ENCODE results near the gene LNX1.
"Not testable (repeated sequence)": the region's sequence is repeated elsewhere in the genome, so short reads cannot be mapped to it uniquely, and the experiment has no call there.

LNX1 gene

DNA sequence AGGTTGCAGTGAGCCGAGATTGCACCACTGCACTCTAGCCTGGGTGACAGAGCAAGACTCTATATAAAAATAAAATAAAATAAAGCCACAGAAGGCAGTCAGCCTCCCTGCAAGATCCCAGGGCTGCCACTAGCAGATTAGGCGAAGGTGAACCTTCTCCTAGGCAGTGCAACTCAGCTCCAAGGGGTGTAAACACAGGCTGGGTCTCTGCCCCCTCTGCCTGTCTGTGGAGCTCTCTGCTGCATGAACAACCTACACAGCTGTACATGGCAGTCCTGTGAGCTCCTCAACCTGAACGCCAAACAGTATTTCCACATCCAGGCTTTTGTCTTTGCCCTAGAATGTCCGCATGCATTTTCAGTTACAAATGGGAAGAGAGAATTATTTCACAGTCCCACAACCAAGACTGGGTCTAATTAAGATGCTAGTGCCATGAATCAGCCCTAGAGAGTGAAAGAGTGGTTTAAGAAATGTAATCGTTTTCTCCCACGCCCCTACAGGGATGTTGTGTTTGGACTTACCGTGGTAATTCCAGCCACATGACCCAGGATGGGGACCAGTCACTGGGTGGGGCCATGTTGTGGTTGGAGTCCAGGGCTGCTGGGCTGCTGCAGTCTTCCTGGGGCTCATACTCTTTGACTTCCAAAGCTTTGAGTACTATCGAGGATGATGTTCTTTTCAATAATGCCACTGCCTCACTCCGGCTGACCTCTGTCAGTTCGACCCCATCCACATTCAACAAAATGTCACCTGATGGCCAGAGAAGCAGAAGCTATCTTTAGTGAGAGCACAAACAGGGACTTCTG lies 114.9 kb downstream of the LNX1 start:
- H3K36me3 ChIP-seq (ENCODE audit: insufficient read depth, low read length): 0 out of 2 replicates have a peak, but pooled peaks cover 7% of the 10 kb centered on the region
- H3K27me3 ChIP-seq (ENCODE audit: insufficient read depth, low read length): no peaks in the 10 kb centered on the region
- H3K79me2 ChIP-seq (ENCODE audit: control insufficient read depth, insufficient read depth, low read length, unreplicated experiment): no peaks in the 10 kb centered on the region
- H3K4me1 ChIP-seq (ENCODE audit: control insufficient read depth, insufficient read depth, low read length, unreplicated experiment): peaks cover 56% of the 10 kb centered on the region
- H3K4me3 ChIP-seq (ENCODE audit: low read depth, low read length): peak overlapping the region; percentile 49
- H2AFZ ChIP-seq (ENCODE audit: low read length, unreplicated experiment): peak overlapping the region; percentile 53
- peak overlapping the region; percentile 97 for H3K27ac ChIP-seq (ENCODE audit: low read depth, low read length)

DNA sequence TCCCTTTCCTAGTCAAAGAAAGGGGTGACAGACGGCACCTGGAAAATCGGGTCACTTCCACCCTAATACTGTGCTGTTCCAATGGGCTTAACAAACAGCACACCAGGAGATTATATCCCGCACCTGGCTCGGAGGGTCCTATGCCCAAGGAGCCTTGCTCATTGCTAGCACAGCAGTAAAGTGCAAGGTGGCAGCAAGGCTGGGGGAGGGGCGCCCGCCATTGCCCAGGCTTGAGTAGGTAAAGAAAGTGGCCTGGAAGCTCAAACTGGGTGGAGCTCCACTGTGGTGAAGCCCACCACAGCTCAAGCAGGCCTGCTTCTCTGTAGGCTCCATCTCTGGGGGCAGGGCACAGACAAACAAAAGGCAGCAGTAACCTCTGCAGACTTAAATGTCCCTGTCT lies 124.7 kb downstream of the LNX1 start:
- H3K36me3 ChIP-seq (ENCODE audit: insufficient read depth, low read length): peaks cover 18% of the 10 kb centered on the region; the same call in 1 of the 2 replicates
- H3K4me3 ChIP-seq (ENCODE audit: low read depth, low read length); H3K27ac ChIP-seq (ENCODE audit: low read depth, low read length); H3K27me3 ChIP-seq (ENCODE audit: insufficient read depth, low read length); H3K79me2 ChIP-seq (ENCODE audit: control insufficient read depth, insufficient read depth, low read length, unreplicated experiment); H3K4me1 ChIP-seq (ENCODE audit: control insufficient read depth, insufficient read depth, low read length, unreplicated experiment); H2AFZ ChIP-seq (ENCODE audit: low read length, unreplicated experiment): not testable (repeated sequence)

DNA sequence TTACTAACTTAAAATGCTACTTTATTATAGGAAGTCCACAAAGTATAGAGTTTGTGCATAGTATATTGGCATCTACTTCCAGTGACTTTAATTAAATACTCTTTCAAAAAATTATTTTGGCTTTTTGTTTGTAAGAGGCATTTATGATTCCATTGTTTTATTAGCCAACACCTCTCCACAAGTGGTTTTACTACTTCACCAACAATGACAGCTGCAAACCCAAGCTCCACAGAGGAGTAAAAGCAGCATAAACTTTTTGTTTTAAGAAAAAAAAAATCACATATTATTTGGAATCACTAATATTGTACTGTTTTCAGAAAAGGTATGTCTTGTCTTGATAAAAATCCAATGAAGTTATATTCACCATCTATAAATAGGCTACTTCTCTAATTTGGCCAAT lies 125.4 kb downstream of the LNX1 start:
- peaks cover 9% of the 10 kb centered on the region for H3K4me1 ChIP-seq (ENCODE audit: control insufficient read depth, insufficient read depth, low read length, unreplicated experiment)
- no peak overlapping the region for H3K4me3 ChIP-seq (ENCODE audit: low read depth, low read length)
- no peak overlapping the region for H3K27ac ChIP-seq (ENCODE audit: low read depth, low read length)
- H3K79me2 ChIP-seq (ENCODE audit: control insufficient read depth, insufficient read depth, low read length, unreplicated experiment): no peaks in the 10 kb centered on the region
- H2AFZ ChIP-seq (ENCODE audit: low read length, unreplicated experiment): no peak overlapping the region
- no peaks in the 10 kb centered on the region for H3K27me3 ChIP-seq (ENCODE audit: insufficient read depth, low read length)
- peaks cover 25% of the 10 kb centered on the region for H3K36me3 ChIP-seq (ENCODE audit: insufficient read depth, low read length)

DNA sequence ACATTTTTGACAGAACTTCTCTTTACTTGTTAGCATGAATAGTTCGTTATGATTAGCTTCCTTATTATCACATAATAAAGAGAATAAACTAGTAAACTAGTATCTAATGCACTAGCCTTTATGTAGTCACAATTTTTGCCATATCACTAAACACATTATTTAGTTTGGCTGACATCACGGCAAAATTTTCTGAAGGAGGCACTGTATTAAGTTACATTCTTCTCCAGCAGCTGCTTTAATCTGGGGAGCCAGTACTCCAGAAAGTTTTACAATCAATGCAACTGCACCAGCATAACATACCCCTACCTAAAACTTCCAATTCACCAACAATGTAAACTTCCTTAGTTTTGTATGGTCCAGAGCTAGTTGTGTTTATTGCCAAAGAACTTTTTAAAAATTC lies 126.0 kb downstream of the LNX1 start:
- Histone ChIP-seq H3K4me1 (ENCODE audit: control insufficient read depth, insufficient read depth, low read length, unreplicated experiment) (peaks cover 12% of the 10 kb centered on the region), H3K79me2 (ENCODE audit: control insufficient read depth, insufficient read depth, low read length, unreplicated experiment) (no peaks in the 10 kb centered on the region), H3K27ac (ENCODE audit: low read depth, low read length) (no peak overlapping the region), H3K4me3 (ENCODE audit: low read depth, low read length) (no peak overlapping the region), H3K36me3 (ENCODE audit: insufficient read depth, low read length) (peaks cover 31% of the 10 kb centered on the region), H2AFZ (ENCODE audit: low read length, unreplicated experiment) (no peak overlapping the region), H3K27me3 (ENCODE audit: insufficient read depth, low read length) (no peaks in the 10 kb centered on the region)

DNA sequence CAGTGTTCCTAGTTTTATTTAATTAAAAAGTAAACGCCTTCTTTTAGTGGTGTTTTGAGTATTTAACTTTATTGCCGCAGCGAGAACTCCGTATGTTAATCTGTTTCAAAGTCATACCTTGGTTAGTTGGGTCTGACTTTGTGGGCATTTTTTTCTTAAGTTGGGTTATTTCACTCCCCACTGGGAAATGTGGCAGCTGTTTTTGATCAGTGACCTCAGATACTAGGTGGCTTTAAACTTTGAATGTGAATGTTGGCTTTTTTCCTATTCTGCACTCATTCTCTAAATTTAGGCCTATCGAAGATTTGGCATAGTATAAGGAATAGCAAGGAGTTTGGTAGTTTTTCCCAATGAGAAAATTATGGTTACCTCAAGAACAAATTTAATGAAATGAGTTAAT lies 127.9 kb downstream of the LNX1 start:
- no peak overlapping the region for H3K4me3 ChIP-seq (ENCODE audit: low read depth, low read length)
- H3K27me3 ChIP-seq (ENCODE audit: insufficient read depth, low read length): no peaks in the 10 kb centered on the region
- no peaks in the 10 kb centered on the region for H3K79me2 ChIP-seq (ENCODE audit: control insufficient read depth, insufficient read depth, low read length, unreplicated experiment)
- H3K36me3 ChIP-seq (ENCODE audit: insufficient read depth, low read length): peaks cover 46% of the 10 kb centered on the region
- H2AFZ ChIP-seq (ENCODE audit: low read length, unreplicated experiment): no peak overlapping the region
- H3K27ac ChIP-seq (ENCODE audit: low read depth, low read length): no peak overlapping the region
- H3K4me1 ChIP-seq (ENCODE audit: control insufficient read depth, insufficient read depth, low read length, unreplicated experiment): peaks cover 30% of the 10 kb centered on the region

DNA sequence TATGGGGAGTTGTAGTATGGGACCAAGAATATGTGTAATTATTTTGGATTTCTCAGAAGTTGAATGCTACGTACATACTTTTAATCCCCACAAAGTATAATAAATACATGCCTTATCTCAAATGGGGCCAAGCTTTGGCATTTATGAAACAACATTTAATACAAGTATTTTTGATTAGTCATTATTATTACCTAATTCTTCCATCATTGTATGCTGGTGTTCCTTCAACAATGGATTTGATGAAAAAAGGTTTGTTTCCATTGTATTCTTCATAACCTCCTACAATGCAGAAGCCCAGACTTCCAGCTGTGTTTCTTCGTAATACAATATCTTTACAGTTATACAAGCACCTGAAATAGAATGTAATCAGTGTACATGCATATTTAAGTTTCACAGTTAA lies 130.0 kb downstream of the LNX1 start:
- H3K79me2 ChIP-seq (ENCODE audit: control insufficient read depth, insufficient read depth, low read length, unreplicated experiment): no peaks in the 10 kb centered on the region
- H3K4me1 ChIP-seq (ENCODE audit: control insufficient read depth, insufficient read depth, low read length, unreplicated experiment): peaks cover 30% of the 10 kb centered on the region
- H3K27me3 ChIP-seq (ENCODE audit: insufficient read depth, low read length): no peaks in the 10 kb centered on the region
- no peak overlapping the region for H3K4me3 ChIP-seq (ENCODE audit: low read depth, low read length)
- no peak overlapping the region for H3K27ac ChIP-seq (ENCODE audit: low read depth, low read length)
- H3K36me3 ChIP-seq (ENCODE audit: insufficient read depth, low read length): peaks cover 47% of the 10 kb centered on the region
- H2AFZ ChIP-seq (ENCODE audit: low read length, unreplicated experiment): no peak overlapping the region

DNA sequence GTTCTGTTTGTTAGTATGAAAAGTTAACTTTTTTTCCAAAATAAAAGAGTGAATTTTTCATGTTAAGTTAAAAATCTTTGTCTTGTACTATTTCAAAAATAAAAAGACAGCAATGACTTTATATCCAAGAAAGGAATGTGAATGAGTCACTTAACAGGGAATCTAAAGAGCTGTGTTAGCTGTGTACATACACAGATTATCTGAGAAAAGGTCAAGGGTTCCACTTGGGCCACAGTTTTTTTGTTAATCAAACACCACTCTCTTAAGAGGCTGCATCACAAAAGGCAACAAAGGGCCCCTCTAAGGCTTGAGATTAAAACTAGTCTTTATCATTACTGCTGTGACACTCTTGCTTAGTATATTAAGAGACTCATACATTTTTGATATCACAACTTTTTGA lies 131.7 kb downstream of the LNX1 start:
- no peaks in the 10 kb centered on the region for H3K27me3 ChIP-seq (ENCODE audit: insufficient read depth, low read length)
- H3K27ac ChIP-seq (ENCODE audit: low read depth, low read length): peak overlapping the region; percentile 31
- no peak overlapping the region for H3K4me3 ChIP-seq (ENCODE audit: low read depth, low read length)
- no peak overlapping the region for H2AFZ ChIP-seq (ENCODE audit: low read length, unreplicated experiment)
- peaks cover 54% of the 10 kb centered on the region for H3K36me3 ChIP-seq (ENCODE audit: insufficient read depth, low read length)
- peaks cover 30% of the 10 kb centered on the region for H3K4me1 ChIP-seq (ENCODE audit: control insufficient read depth, insufficient read depth, low read length, unreplicated experiment)
- no peaks in the 10 kb centered on the region for H3K79me2 ChIP-seq (ENCODE audit: control insufficient read depth, insufficient read depth, low read length, unreplicated experiment)

DNA sequence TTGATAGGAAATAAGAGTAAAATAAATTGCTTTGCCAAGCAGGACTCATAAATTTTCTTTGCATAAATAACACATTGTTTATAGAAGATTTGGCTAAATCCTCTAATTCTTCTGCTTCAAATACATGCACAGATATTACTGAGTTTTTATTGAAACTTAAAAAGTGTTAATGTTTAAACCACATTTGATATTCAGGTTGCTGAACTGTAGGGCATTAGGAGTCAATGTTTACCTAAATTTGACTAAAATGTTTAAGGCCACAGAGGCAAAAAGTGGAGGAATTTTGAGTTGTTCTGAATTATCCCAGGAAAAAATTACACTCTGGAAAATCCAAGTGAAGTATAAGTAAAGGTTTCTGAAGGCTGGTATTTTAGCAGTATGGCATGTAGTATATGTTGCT lies 135.1 kb downstream of the LNX1 start:
- H3K4me1 ChIP-seq (ENCODE audit: control insufficient read depth, insufficient read depth, low read length, unreplicated experiment): peaks cover 24% of the 10 kb centered on the region
- no peaks in the 10 kb centered on the region for H3K27me3 ChIP-seq (ENCODE audit: insufficient read depth, low read length)
- H2AFZ ChIP-seq (ENCODE audit: low read length, unreplicated experiment): no peak overlapping the region
- H3K79me2 ChIP-seq (ENCODE audit: control insufficient read depth, insufficient read depth, low read length, unreplicated experiment): no peaks in the 10 kb centered on the region
- peaks cover 49% of the 10 kb centered on the region for H3K36me3 ChIP-seq (ENCODE audit: insufficient read depth, low read length)
- no peak overlapping the region for H3K4me3 ChIP-seq (ENCODE audit: low read depth, low read length)
- no peak overlapping the region for H3K27ac ChIP-seq (ENCODE audit: low read depth, low read length)

DNA sequence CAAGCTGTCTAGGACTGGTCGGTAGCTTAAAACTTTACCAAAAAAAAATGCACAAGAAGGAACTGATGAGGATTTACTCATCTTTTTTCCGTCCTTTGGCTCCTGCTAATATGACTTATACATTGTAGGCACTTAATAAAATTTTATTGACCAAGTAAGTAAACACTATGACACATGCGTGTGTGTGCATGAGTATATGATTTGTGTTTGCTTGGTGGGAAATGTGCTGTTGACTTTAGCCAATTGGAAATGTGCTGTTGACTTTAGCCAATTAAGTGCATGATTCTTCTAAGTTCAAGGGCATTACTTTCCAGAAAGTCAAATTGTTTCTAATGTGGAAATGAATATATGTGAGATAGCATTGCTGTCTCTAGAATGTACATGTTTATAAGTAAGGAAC lies 135.5 kb downstream of the LNX1 start:
- no peak overlapping the region for H3K4me3 ChIP-seq (ENCODE audit: low read depth, low read length)
- peaks cover 20% of the 10 kb centered on the region for H3K4me1 ChIP-seq (ENCODE audit: control insufficient read depth, insufficient read depth, low read length, unreplicated experiment)
- H3K27me3 ChIP-seq (ENCODE audit: insufficient read depth, low read length): no peaks in the 10 kb centered on the region
- H3K27ac ChIP-seq (ENCODE audit: low read depth, low read length): no peak overlapping the region
- H3K79me2 ChIP-seq (ENCODE audit: control insufficient read depth, insufficient read depth, low read length, unreplicated experiment): no peaks in the 10 kb centered on the region
- peaks cover 45% of the 10 kb centered on the region for H3K36me3 ChIP-seq (ENCODE audit: insufficient read depth, low read length)
- no peak overlapping the region for H2AFZ ChIP-seq (ENCODE audit: low read length, unreplicated experiment)

DNA sequence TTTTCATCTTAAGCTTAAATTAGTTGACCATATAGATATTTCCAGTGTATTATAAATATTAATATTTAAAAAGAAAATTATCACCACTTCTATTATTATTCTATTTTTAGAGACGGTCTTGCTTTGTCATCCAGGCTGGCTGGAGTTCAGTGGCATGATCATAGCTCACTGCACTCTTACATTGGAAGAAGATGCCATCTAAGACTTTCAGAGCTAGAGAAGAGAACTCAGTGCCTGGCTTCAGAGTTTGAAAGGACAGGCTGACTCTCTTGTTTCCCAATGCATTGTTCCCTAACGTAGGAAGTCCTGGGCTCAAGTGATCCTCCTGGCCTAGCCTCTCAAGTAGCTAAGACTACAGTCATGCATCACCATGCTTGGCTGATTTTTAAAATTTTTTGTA lies 137.9 kb downstream of the LNX1 start:
- peaks cover under 1% of the 10 kb centered on the region for H3K4me1 ChIP-seq (ENCODE audit: control insufficient read depth, insufficient read depth, low read length, unreplicated experiment)
- H2AFZ ChIP-seq (ENCODE audit: low read length, unreplicated experiment): no peak overlapping the region
- no peak overlapping the region for H3K27ac ChIP-seq (ENCODE audit: low read depth, low read length)
- H3K27me3 ChIP-seq (ENCODE audit: insufficient read depth, low read length): no peaks in the 10 kb centered on the region
- peaks cover 26% of the 10 kb centered on the region for H3K36me3 ChIP-seq (ENCODE audit: insufficient read depth, low read length)
- H3K4me3 ChIP-seq (ENCODE audit: low read depth, low read length): no peak overlapping the region
- peaks cover 2% of the 10 kb centered on the region for H3K79me2 ChIP-seq (ENCODE audit: control insufficient read depth, insufficient read depth, low read length, unreplicated experiment)

DNA sequence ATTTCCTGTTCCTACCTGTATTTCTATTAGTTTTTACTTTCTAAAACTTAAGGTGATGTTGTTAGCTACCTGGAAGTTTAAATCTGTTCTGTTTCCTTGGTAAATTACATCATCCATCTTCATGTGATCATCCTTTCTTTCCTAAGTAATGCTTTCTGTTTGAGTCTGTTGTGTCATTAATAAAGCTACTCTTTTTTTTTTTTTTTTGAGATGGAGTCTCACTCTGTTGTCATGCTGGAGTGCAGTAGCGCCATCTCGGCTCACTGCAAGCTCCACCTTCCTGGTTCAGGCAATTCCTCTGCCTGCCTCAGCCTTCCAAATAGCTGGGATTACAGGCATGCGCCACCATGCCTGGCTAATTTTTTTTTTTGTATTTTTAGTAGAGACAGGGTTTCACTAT lies 140.5 kb downstream of the LNX1 start:
- Histone ChIP-seq H3K4me1 (ENCODE audit: control insufficient read depth, insufficient read depth, low read length, unreplicated experiment) (no peaks in the 10 kb centered on the region), H3K27me3 (ENCODE audit: insufficient read depth, low read length) (no peaks in the 10 kb centered on the region), H3K36me3 (ENCODE audit: insufficient read depth, low read length) (peaks cover 23% of the 10 kb centered on the region), H3K79me2 (ENCODE audit: control insufficient read depth, insufficient read depth, low read length, unreplicated experiment) (peaks cover 2% of the 10 kb centered on the region), H3K4me3 (ENCODE audit: low read depth, low read length) (no peak overlapping the region), H3K27ac (ENCODE audit: low read depth, low read length) (no peak overlapping the region), H2AFZ (ENCODE audit: low read length, unreplicated experiment) (no peak overlapping the region)
